H1 (cell line): ENCODE measurements around the gene ADAT3. TPM values are rescaled to one million over a fixed set of nuclear protein-coding genes. Genes with fewer than 3 reads are reported as not detected.

ENCODE experiments used
- CTCF ChIA-PET: fragments of 300-600 bp; sonication (Branson Sonifier 250); formaldehyde crosslinking; loops from one replicate; lab custom pipeline; 2021; ENCODE audit not compliant: partially characterized antibody; lab: Charles Lee
- POLR2A ChIA-PET: fragments of 300-600 bp; sonication (Branson Sonifier 250); formaldehyde crosslinking; loops from one replicate; lab custom pipeline; 2021; ENCODE audit warnings: inconsistent platforms; ENCODE audit not compliant: partially characterized antibody; lab: Charles Lee
- DNase-seq, 2 experiments: peaks; one replicate each; pipeline versions ENCODE4 v3.0.0 to v3.0.0-alpha.2; 2010 to 2022; ENCODE audit warnings: low spot score in 2 of 2, low read depth in 1 of 2, mixed read lengths in 1 of 2
- FAIRE-seq: peaks from 2 replicates; lab custom pipeline; 2011; peaks lifted over from hg19 to GRCh38; lab: Jason Lieb, UNC
- H2AFZ ChIP-seq: 2 replicates; pipeline ENCODE4 v1.8.1; 2012; ENCODE audit warnings: low read length, inconsistent platforms
- H2AK5ac ChIP-seq: 2 replicates; pipeline ENCODE4 v1.6.1; 2013; ENCODE audit warnings: low read depth, low read length
- H2BK120ac ChIP-seq: replicated peaks from 2 replicates; pipeline ENCODE3; 2013; ENCODE audit warnings: low read depth, low read length, inconsistent platforms
- H2BK12ac ChIP-seq: 2 replicates; pipeline ENCODE4 v1.6.1; 2013; ENCODE audit warnings: low read depth, low read length
- H2BK15ac ChIP-seq: 2 replicates; pipeline ENCODE4 v1.6.1; 2013; ENCODE audit warnings: low read length
- H2BK20ac ChIP-seq: 2 replicates; pipeline ENCODE4 v1.6.1; 2013; ENCODE audit warnings: low read length
- H2BK5ac ChIP-seq: 2 replicates; pipeline ENCODE4 v1.6.1; 2013; ENCODE audit warnings: low read depth, low read length
- H3K14ac ChIP-seq: 2 replicates; pipeline ENCODE4 v1.6.1; 2013; ENCODE audit warnings: inconsistent platforms; ENCODE audit not compliant: insufficient read length
- H3K18ac ChIP-seq: 2 replicates; pipeline ENCODE4 v1.6.1; 2013; ENCODE audit warnings: low read length; ENCODE audit errors: extremely low read depth
- H3K23ac ChIP-seq: 2 replicates; pipeline ENCODE4 v1.6.1; 2013; ENCODE audit warnings: inconsistent platforms; ENCODE audit not compliant: insufficient read length
- H3K23me2 ChIP-seq: 2 replicates; pipeline ENCODE4 v1.6.1; 2013; ENCODE audit warnings: low read depth, low read length
- H3K27ac ChIP-seq: 2 replicates; pipeline ENCODE4 v1.6.1; 2011; ENCODE audit warnings: low read depth, low read length, inconsistent platforms
- H3K27me3 ChIP-seq, 4 experiments: replicated peaks in 1 of 4; 1 replicate in 1 of 4; 2 replicates in 3 of 4; pipeline versions ENCODE4 v1.6.1 to v1.8.1; 2011 to 2013; ENCODE audit warnings: low read length in 3 of 4, mild to moderate bottlenecking in 3 of 4, inconsistent platforms in 2 of 4, mixed read lengths in 2 of 4, moderate library complexity in 1 of 4; ENCODE audit not compliant: control insufficient read depth in 3 of 4, insufficient read depth in 3 of 4; ENCODE audit errors: extremely low read depth in 1 of 4
- H3K36me3 ChIP-seq, 4 experiments: 2 replicates each; pipeline versions ENCODE4 v1.6.1 to v1.8.1; 2011 to 2013; ENCODE audit warnings: mild to moderate bottlenecking in 4 of 4, low read length in 3 of 4, moderate library complexity in 2 of 4, control low read depth in 1 of 4, inconsistent platforms in 1 of 4; ENCODE audit not compliant: insufficient read depth in 4 of 4, control insufficient read depth in 2 of 4
- H3K4ac ChIP-seq: replicated peaks from 2 replicates; pipeline ENCODE3; 2013; ENCODE audit warnings: low read length, low read depth, mixed read lengths, inconsistent platforms; ENCODE audit not compliant: insufficient read length
- H3K4me1 ChIP-seq, 4 experiments: replicated peaks in 1 of 4; 1 replicate in 1 of 4; 2 replicates in 3 of 4; pipeline versions ENCODE4 v1.6.1 to v1.8.1; 2011 to 2013; ENCODE audit warnings: low read length in 3 of 4, inconsistent platforms in 2 of 4, mixed read lengths in 1 of 4; ENCODE audit not compliant: insufficient read depth in 4 of 4, control insufficient read depth in 3 of 4
- H3K4me2 ChIP-seq, 2 experiments: 2 replicates each; pipeline versions ENCODE4 v1.6.1 to v1.8.1; 2011 to 2013; ENCODE audit warnings: low read depth in 2 of 2, low read length in 2 of 2, control low read depth in 1 of 2, inconsistent platforms in 1 of 2, mild to moderate bottlenecking in 1 of 2; ENCODE audit not compliant: insufficient read depth in 1 of 2
- H3K4me3 ChIP-seq, 4 experiments: fragments of 200-600, 300-600 bp in 1 of 4; sonication (generic), shearing (Covaris generic), sonication (Bioruptor Twin) in 1 of 4; 2 replicates each; pipeline versions ENCODE4 v1.5.1 to v1.8.1; 2011 to 2016; ENCODE audit warnings: low read length in 4 of 4, low read depth in 3 of 4, control low read depth in 2 of 4, inconsistent platforms in 2 of 4, mild to moderate bottlenecking in 2 of 4, mixed read lengths in 1 of 4, moderate library complexity in 1 of 4; ENCODE audit not compliant: insufficient read depth in 2 of 4; ENCODE audit errors: extremely low read depth in 1 of 4
- H3K56ac ChIP-seq: replicated peaks from 2 replicates; pipeline ENCODE3; 2013; ENCODE audit warnings: low read depth, mild to moderate bottlenecking, mixed read lengths, low read length, inconsistent platforms; ENCODE audit not compliant: insufficient read length
- H3K79me1 ChIP-seq: 2 replicates; pipeline ENCODE4 v1.6.1; 2013; ENCODE audit warnings: low read depth, low read length, control low read depth
- H3K79me2 ChIP-seq, 2 experiments: 2 replicates each; pipeline versions ENCODE4 v1.6.1 to v1.8.1; 2012 to 2013; ENCODE audit warnings: low read length in 2 of 2, mild to moderate bottlenecking in 2 of 2, inconsistent platforms in 1 of 2; ENCODE audit not compliant: insufficient read depth in 2 of 2, control insufficient read depth in 1 of 2
- H3K9ac ChIP-seq, 4 experiments: replicated peaks in 1 of 4; 1 replicate in 1 of 4; 2 replicates in 3 of 4; pipeline versions ENCODE4 v1.6.1 to v1.8.1; 2011 to 2013; ENCODE audit warnings: low read depth in 3 of 4, low read length in 3 of 4, control low read depth in 2 of 4, mild to moderate bottlenecking in 2 of 4, moderate library complexity in 2 of 4, inconsistent platforms in 1 of 4; ENCODE audit errors: extremely low read depth in 1 of 4
- H3K9me3 ChIP-seq, 2 experiments: 2 replicates each; pipeline versions ENCODE4 v1.6.1 to v1.8.1; 2012 to 2013; ENCODE audit warnings: mild to moderate bottlenecking in 2 of 2, moderate library complexity in 2 of 2, control low read depth in 1 of 2, inconsistent platforms in 1 of 2, low read depth in 1 of 2, low read length in 1 of 2, mixed read lengths in 1 of 2; ENCODE audit not compliant: insufficient read depth in 2 of 2
- H4K20me1 ChIP-seq, 2 experiments: replicated peaks in 1 of 2; 2 replicates each; pipeline versions ENCODE3 to v1.8.1; 2011 to 2013; ENCODE audit warnings: inconsistent platforms in 2 of 2, low read length in 2 of 2, mild to moderate bottlenecking in 1 of 2; ENCODE audit not compliant: insufficient read depth in 2 of 2, control insufficient read depth in 1 of 2
- H4K5ac ChIP-seq: 2 replicates; pipeline ENCODE4 v1.6.1; 2013; ENCODE audit warnings: low read length, low read depth, mixed read lengths, inconsistent platforms; ENCODE audit not compliant: insufficient read length
- H4K8ac ChIP-seq: 2 replicates; pipeline ENCODE4 v1.8.0; 2013; ENCODE audit warnings: mild to moderate bottlenecking, moderate library complexity, low read length, inconsistent platforms; ENCODE audit not compliant: insufficient read depth; ENCODE audit errors: extremely low read depth
- H4K91ac ChIP-seq: replicated peaks from 2 replicates; pipeline ENCODE3; 2013; ENCODE audit warnings: low read length, mixed read lengths, inconsistent platforms; ENCODE audit not compliant: insufficient read length
- CHD1 ChIP-seq: IDR thresholded peaks from 2 replicates; pipeline ENCODE4 v1.6.1; 2012; ENCODE audit warnings: low read depth, low read length, improper control_type of control experiment
- CHD2 ChIP-seq: IDR thresholded peaks from 2 replicates; pipeline ENCODE4 v1.6.1; 2012; ENCODE audit warnings: low read length, improper control_type of control experiment
- CTBP2 ChIP-seq: IDR thresholded peaks from 2 replicates; pipeline ENCODE4 v1.7.0; 2011; ENCODE audit warnings: borderline replicate concordance, mild to moderate bottlenecking, moderate library complexity, mixed read lengths, low read length; ENCODE audit not compliant: insufficient read depth, insufficient read length
- RXRA ChIP-seq: IDR thresholded peaks from 2 replicates; pipeline ENCODE4 v1.6.1; 2011; ENCODE audit warnings: low read depth, mild to moderate bottlenecking, low read length, moderate library complexity; ENCODE audit not compliant: insufficient read depth
- WGBS, 2 experiments: shearing (Covaris generic) in 1 of 2; methylation state at CpG; one replicate each; pipeline versions ENCODE4 v1.1.6 to v1.1.7; 2013 to 2015; ENCODE audit warnings: low lambda C conversion rate in 2 of 2, mixed read lengths in 2 of 2, inconsistent platforms in 1 of 2, low coverage in 1 of 2, missing lambda C conversion rate in 1 of 2; ENCODE audit not compliant: insufficient replicate concordance in 2 of 2, insufficient coverage in 1 of 2, insufficient read length in 1 of 2; ENCODE audit errors: extremely low coverage in 1 of 2, missing lambda C conversion rate in 1 of 2; 5-methylcytosine and 5-hydroxymethylcytosine counted together
- polyA plus RNA-seq, 7 experiments: library from polyadenylated mRNA; depleted of rRNA in 3 of 7; stranded (reverse) in 5 of 7; unstranded in 2 of 7; fragments of >200 nt in 5 of 7; fragments of 200-250 nt in 2 of 7; gene quantifications; 1 replicate in 5 of 7; 2 replicates in 1 of 7; 4 replicates in 1 of 7; pipeline versions ENCODE4 v1.2.1 to v1.2.3, GENCODE V29; 2011 to 2013; ENCODE audit warnings: missing spikeins in 2 of 7, mixed read lengths in 2 of 7
- total RNA-seq: library from RNA; stranded (reverse); fragmentation: NEBNext Ultra II Directional; extraction: Animal tissue kit (Norgen Biotek cat#: 25700); gene quantifications from 2 replicates; pipeline ENCODE4 v1.2.1, GENCODE V29; 2021
- TF ChIP-seq, protein P1 (sequence below): IDR thresholded peaks from 2 replicates; pipeline ENCODE4 v1.6.1; 2012; ENCODE audit warnings: low read length, inconsistent platforms

ADAT3 gene
- total and polyA plus RNA-seq, 2 of the 8 experiments (the other 6 are each of a cell fraction or from before 2014, with no cell fraction given): 5.4 to 10.8 TPM

DNA sequence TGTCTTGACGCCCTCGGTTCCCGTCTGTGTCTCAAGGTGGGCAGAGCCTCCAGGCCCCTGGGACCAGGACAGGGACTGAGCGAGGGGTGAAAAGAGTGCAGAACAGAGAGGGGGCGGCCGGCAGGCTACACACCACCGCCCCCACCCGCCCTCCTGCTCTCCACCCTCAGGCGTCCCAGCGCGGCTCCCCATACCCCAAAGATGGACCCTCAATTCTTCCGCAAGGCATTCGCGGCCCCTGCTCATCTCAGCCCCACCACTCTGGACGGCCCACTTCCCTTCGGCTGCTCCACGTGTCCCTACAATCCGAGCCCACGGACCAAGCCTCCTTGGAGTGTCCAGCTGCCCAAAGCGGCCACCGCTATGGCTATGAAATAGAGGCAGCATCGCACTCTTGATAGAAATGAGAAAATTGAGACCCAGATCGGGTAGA is 43.6 kb upstream of the ADAT3 start:
- Histone ChIP-seq H2BK5ac (no peak overlapping the region), H4K91ac (no peak overlapping the region), H3K4me3 (peak overlapping the region; percentile 66 to 84 (median 76)), H3K79me2 (peaks cover 18 to 55% of the 10 kb centered on the region in 2 experiments; a peak in 3 of 4 replicates), H2BK12ac (no peak overlapping the region), H3K23ac (no peak overlapping the region), H3K9ac (peak overlapping the region in 1 of 4 experiments; percentile 49; a peak in 1 of 7 replicates), H3K27ac (no peak overlapping the region), H3K27me3 (peaks cover 0 to 15% (median 6%) of the 10 kb centered on the region in 4 experiments; a peak in 5 of 7 replicates), H2BK120ac (no peak overlapping the region), H4K5ac (no peak overlapping the region), H3K4me2 (peak overlapping the region; percentile 89 to 90), H3K56ac (no peak overlapping the region), H3K36me3 (no peaks in the 10 kb centered on the region), H3K4me1 (peaks cover 0 to 52% (median 37%) of the 10 kb centered on the region in 4 experiments; a peak in 6 of 7 replicates), H3K18ac (peak overlapping the region; percentile 48), H3K23me2 (peaks cover 12% of the 10 kb centered on the region; the same call in 1 of the 2 replicates), H4K20me1 (peaks cover 32 to 47% of the 10 kb centered on the region in 2 experiments), H2AFZ (no peak overlapping the region), H3K79me1 (peaks cover 16% of the 10 kb centered on the region), H2AK5ac (no peak overlapping the region), H3K4ac (no peak overlapping the region), H2BK15ac (no peak overlapping the region), H2BK20ac (no peak overlapping the region), H3K14ac (no peak overlapping the region), H4K8ac (no peak overlapping the region), H3K9me3 (no peaks in the 10 kb centered on the region)
- DNase-seq (no peak), FAIRE-seq (no peak)
- TF ChIP-seq CHD1: no peak
- TF ChIP-seq CHD2: no peak
- TF ChIP-seq, protein P1, sequence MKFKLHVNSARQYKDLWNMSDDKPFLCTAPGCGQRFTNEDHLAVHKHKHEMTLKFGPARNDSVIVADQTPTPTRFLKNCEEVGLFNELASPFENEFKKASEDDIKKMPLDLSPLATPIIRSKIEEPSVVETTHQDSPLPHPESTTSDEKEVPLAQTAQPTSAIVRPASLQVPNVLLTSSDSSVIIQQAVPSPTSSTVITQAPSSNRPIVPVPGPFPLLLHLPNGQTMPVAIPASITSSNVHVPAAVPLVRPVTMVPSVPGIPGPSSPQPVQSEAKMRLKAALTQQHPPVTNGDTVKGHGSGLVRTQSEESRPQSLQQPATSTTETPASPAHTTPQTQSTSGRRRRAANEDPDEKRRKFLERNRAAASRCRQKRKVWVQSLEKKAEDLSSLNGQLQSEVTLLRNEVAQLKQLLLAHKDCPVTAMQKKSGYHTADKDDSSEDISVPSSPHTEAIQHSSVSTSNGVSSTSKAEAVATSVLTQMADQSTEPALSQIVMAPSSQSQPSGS: no peak
- TF ChIP-seq CTBP2: no peak
- no peak for TF ChIP-seq RXRA
- ChIA-PET CTCF (interaction anchor here (0.9 kb wide), 1 partner anchor 24 kb away, joined by 3 read pairs; no protein-coding TSS in a partner anchor), POLR2A (interaction anchor here (1.1 to 1.3 kb wide), 2 partner anchors 13 to 42 kb away, joined by 3 to 4 read pairs; partner anchors contain the start of gene REXO1)
- 7% methylated on average over 23 of the region's 23 CpGs; no CpG with 5 or more reads in 1 of the 2 experiments for WGBS, 2 experiments
